SK-N-SH (cell line): ENCODE data around the gene CFAP100. TPM values are rescaled to one million over a fixed set of nuclear protein-coding genes. Genes with fewer than 3 reads are reported as not detected.

Experiments
- CTCF ChIA-PET: fragments of 300-600, 350-600 bp; formaldehyde crosslinking; extraction: SDS; loops from one replicate; lab custom pipeline; 2021; lab: Yijun Ruan, JAX
- POLR2A ChIA-PET: fragments of 350-600 bp; sonication (Branson Sonifier 250); formaldehyde crosslinking; extraction: SDS; loops from one replicate; lab custom pipeline; 2020; ENCODE audit warnings: antibody characterized with exemption, inconsistent platforms; lab: Yijun Ruan, JAX
- DNase-seq: peaks from one replicate; pipeline ENCODE4 v3.0.0; 2012
- H2AFZ ChIP-seq: fragments of 200-600 bp; sonication (generic); 2 replicates; pipeline ENCODE4 v1.8.1; 2016; ENCODE audit warnings: antibody characterized with exemption, mild to moderate bottlenecking, low read depth
- H3F3A ChIP-seq: fragments of 200-600 bp; sonication (generic); replicated peaks from 2 replicates; pipeline ENCODE3; 2016; ENCODE audit warnings: antibody characterized with exemption, mild to moderate bottlenecking; ENCODE audit not compliant: insufficient read depth
- H3K27ac ChIP-seq, 2 experiments: fragments of 200-500 bp in 1 of 2; fragments of 200-600 bp in 1 of 2; sonication (Bioruptor generic) in 1 of 2; sonication (generic), shearing (Covaris generic) in 1 of 2; 2 replicates each; pipeline versions ENCODE4 v1.5.1 to v1.6.1; 2014 to 2016; ENCODE audit warnings: low read depth in 2 of 2, inconsistent platforms in 1 of 2, low read length in 1 of 2, mild to moderate bottlenecking in 1 of 2, mixed read lengths in 1 of 2
- H3K27me3 ChIP-seq: fragments of 200-600 bp; sonication (generic), shearing (Covaris generic); 2 replicates; pipeline ENCODE4 v1.6.1; 2016; ENCODE audit warnings: mixed run types; ENCODE audit not compliant: insufficient read depth
- H3K36me3 ChIP-seq, 2 experiments: fragments of 200-500 bp in 1 of 2; fragments of 200-600 bp in 1 of 2; sonication (Bioruptor generic) in 1 of 2; sonication (generic) in 1 of 2; replicated peaks in 1 of 2; 2 replicates each; pipeline versions ENCODE3 to v1.5.1; 2014 to 2016; ENCODE audit warnings: low read length in 1 of 2, mild to moderate bottlenecking in 1 of 2; ENCODE audit not compliant: insufficient read depth in 2 of 2, control insufficient read depth in 1 of 2
- H3K4me1 ChIP-seq, 2 experiments: fragments of 200-500 bp in 1 of 2; fragments of 200-600 bp in 1 of 2; sonication (Bioruptor generic) in 1 of 2; sonication (generic), shearing (Covaris generic) in 1 of 2; 2 replicates each; pipeline versions ENCODE4 v1.5.1 to v1.6.1; 2014 to 2016; ENCODE audit warnings: low read depth in 1 of 2, low read length in 1 of 2, mixed run types in 1 of 2; ENCODE audit not compliant: insufficient read depth in 2 of 2, control insufficient read depth in 1 of 2
- H3K4me2 ChIP-seq: fragments of 200-600 bp; sonication (generic), shearing (Covaris generic); 2 replicates; pipeline ENCODE4 v1.6.1; 2017; ENCODE audit warnings: mixed run types
- H3K4me3 ChIP-seq, 2 experiments: fragments of 200-500 bp in 1 of 2; fragments of 200-600 bp in 1 of 2; sonication (Bioruptor generic) in 1 of 2; sonication (generic), shearing (Covaris generic) in 1 of 2; 2 replicates each; pipeline versions ENCODE4 v1.5.1 to v1.8.1; 2014 to 2016; ENCODE audit warnings: low read depth in 2 of 2, inconsistent platforms in 1 of 2, low read length in 1 of 2, mild to moderate bottlenecking in 1 of 2, mixed read lengths in 1 of 2, moderate library complexity in 1 of 2
- H3K79me2 ChIP-seq: fragments of 200-600 bp; sonication (generic); 2 replicates; pipeline ENCODE4 v1.8.1; 2017; ENCODE audit warnings: mild to moderate bottlenecking; ENCODE audit not compliant: insufficient read depth
- H3K9ac ChIP-seq: fragments of 200-600 bp; sonication (generic); 2 replicates; pipeline ENCODE4 v1.6.1; 2017; ENCODE audit warnings: mixed run types
- H3K9me2 ChIP-seq: fragments of 200-600 bp; sonication (generic); 2 replicates; pipeline ENCODE4 v1.6.1; 2017; ENCODE audit warnings: mixed run types
- H3K9me3 ChIP-seq: fragments of 200-600 bp; sonication (generic); 2 replicates; pipeline ENCODE4 v1.6.1; 2017; ENCODE audit warnings: mixed run types, mild to moderate bottlenecking, moderate library complexity
- H4K20me1 ChIP-seq: fragments of 200-600 bp; sonication (generic); 2 replicates; pipeline ENCODE4 v1.6.1; 2017; ENCODE audit warnings: mild to moderate bottlenecking, mixed run types; ENCODE audit not compliant: insufficient read depth
- CHD2 ChIP-seq: fragments of 150-350 bp; IDR thresholded peaks from 2 replicates; pipeline ENCODE4 v1.6.1; 2018; ENCODE audit warnings: low read length; ENCODE audit not compliant: partially characterized antibody
- EP300 ChIP-seq, 2 experiments: IDR thresholded peaks; 2 replicates each; pipeline versions ENCODE4 v1.4.0 to v1.6.1; 2012; ENCODE audit warnings: borderline replicate concordance in 1 of 2, low read depth in 1 of 2, low read length in 1 of 2
- EZH2phosphoT487 ChIP-seq: fragments of 200-600 bp; sonication (generic); IDR thresholded peaks from 2 replicates; pipeline ENCODE4 v1.6.1; 2017; ENCODE audit warnings: low read depth, mixed run types, mild to moderate bottlenecking, antibody characterized with exemption, moderate library complexity, borderline replicate concordance
- FOXM1 ChIP-seq: IDR thresholded peaks from 2 replicates; pipeline ENCODE4 v1.4.0; 2012; ENCODE audit warnings: low read depth, mild to moderate bottlenecking
- GABPA ChIP-seq: IDR thresholded peaks from 2 replicates; pipeline ENCODE4 v1.4.0; 2012; ENCODE audit warnings: low read depth, mild to moderate bottlenecking
- MEF2A ChIP-seq: IDR thresholded peaks from 2 replicates; pipeline ENCODE4 v1.4.0; 2012; ENCODE audit warnings: low read depth, borderline replicate concordance
- NRF1 ChIP-seq: IDR thresholded peaks from 2 replicates; pipeline ENCODE4 v1.6.1; 2012; ENCODE audit warnings: low read depth, mild to moderate bottlenecking, low read length
- PBX3 ChIP-seq: IDR thresholded peaks from 2 replicates; pipeline ENCODE4; 2012
- TCF12 ChIP-seq: IDR thresholded peaks from 2 replicates; pipeline ENCODE4 v1.4.0; 2012
- TEAD4 ChIP-seq: IDR thresholded peaks from 2 replicates; pipeline ENCODE4 v1.4.0; 2012; ENCODE audit warnings: mild to moderate bottlenecking, borderline replicate concordance; ENCODE audit not compliant: insufficient read depth
- USF2 ChIP-seq: fragments of 150-350 bp; IDR thresholded peaks from 2 replicates; pipeline ENCODE4 v1.6.1; 2017; ENCODE audit warnings: antibody characterized with exemption, low read length, low read depth, borderline replicate concordance
- YY1 ChIP-seq: IDR thresholded peaks from 2 replicates; pipeline ENCODE4 v1.4.0; 2012; ENCODE audit warnings: low read depth, mild to moderate bottlenecking
- WGBS: methylation state at CpG from one replicate; pipeline ENCODE4 v1.1.6; 2017; ENCODE audit warnings: low lambda C conversion rate; 5-methylcytosine and 5-hydroxymethylcytosine counted together
- polyA plus RNA-seq, 3 experiments: library from polyadenylated mRNA; depleted of rRNA; stranded (reverse); fragments of >200 nt; gene quantifications; 2 replicates each; pipeline ENCODE4 v1.2.3, GENCODE V29; 2012
- TF ChIP-seq, protein P1 (sequence below): IDR thresholded peaks from 2 replicates; pipeline ENCODE4 v1.6.1; 2012; ENCODE audit warnings: mild to moderate bottlenecking, low read depth, low read length, moderate library complexity

CFAP100 gene
- polyA plus RNA-seq, 1 of the 3 experiments (the other 2 are of a cell fraction), result not detected

GRCh38 chr3:126478581-126479310 is 84.0 kb downstream of the CFAP100 start:
- peaks cover 13% of the 10 kb centered on the region for H4K20me1 ChIP-seq
- no peak overlapping the region for H3K27ac ChIP-seq
- H3K9me3 ChIP-seq, result no peaks in the 10 kb centered on the region
- H3K4me3 ChIP-seq, result no peak overlapping the region
- peaks cover under 1 to 46% of the 10 kb centered on the region in 2 experiments; a peak in 2 of 4 replicates for H3K4me1 ChIP-seq
- no peaks in the 10 kb centered on the region for H3K27me3 ChIP-seq
- POLR2A ChIA-PET, result no interaction called here
- no peak for TF ChIP-seq PBX3
- TF ChIP-seq EP300 (IDR thresholded peaks at IDR 0.05; ENCODE audit: borderline replicate concordance in 1 of 2, low read depth in 1 of 2, low read length in 1 of 2), result no peak
- TF ChIP-seq, protein P1, sequence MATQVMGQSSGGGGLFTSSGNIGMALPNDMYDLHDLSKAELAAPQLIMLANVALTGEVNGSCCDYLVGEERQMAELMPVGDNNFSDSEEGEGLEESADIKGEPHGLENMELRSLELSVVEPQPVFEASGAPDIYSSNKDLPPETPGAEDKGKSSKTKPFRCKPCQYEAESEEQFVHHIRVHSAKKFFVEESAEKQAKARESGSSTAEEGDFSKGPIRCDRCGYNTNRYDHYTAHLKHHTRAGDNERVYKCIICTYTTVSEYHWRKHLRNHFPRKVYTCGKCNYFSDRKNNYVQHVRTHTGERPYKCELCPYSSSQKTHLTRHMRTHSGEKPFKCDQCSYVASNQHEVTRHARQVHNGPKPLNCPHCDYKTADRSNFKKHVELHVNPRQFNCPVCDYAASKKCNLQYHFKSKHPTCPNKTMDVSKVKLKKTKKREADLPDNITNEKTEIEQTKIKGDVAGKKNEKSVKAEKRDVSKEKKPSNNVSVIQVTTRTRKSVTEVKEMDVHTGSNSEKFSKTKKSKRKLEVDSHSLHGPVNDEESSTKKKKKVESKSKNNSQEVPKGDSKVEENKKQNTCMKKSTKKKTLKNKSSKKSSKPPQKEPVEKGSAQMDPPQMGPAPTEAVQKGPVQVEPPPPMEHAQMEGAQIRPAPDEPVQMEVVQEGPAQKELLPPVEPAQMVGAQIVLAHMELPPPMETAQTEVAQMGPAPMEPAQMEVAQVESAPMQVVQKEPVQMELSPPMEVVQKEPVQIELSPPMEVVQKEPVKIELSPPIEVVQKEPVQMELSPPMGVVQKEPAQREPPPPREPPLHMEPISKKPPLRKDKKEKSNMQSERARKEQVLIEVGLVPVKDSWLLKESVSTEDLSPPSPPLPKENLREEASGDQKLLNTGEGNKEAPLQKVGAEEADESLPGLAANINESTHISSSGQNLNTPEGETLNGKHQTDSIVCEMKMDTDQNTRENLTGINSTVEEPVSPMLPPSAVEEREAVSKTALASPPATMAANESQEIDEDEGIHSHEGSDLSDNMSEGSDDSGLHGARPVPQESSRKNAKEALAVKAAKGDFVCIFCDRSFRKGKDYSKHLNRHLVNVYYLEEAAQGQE, result no peak
- no peak for TF ChIP-seq TEAD4
- no peak for TF ChIP-seq TCF12
- no peak for TF ChIP-seq CHD2
- no peak for TF ChIP-seq YY1
- no peak for TF ChIP-seq MEF2A
- no peak for TF ChIP-seq USF2
- no peak for DNase-seq
- H3K36me3 ChIP-seq, result no peaks in the 10 kb centered on the region
- H3K79me2 ChIP-seq, result peaks cover 13% of the 10 kb centered on the region
- WGBS, result 94% methylated on average over 14 of the region's 14 CpGs
- H2AFZ ChIP-seq, result no peak overlapping the region
- H3K4me2 ChIP-seq, result no peak overlapping the region
- no peaks in the 10 kb centered on the region for H3K9me2 ChIP-seq
- H3F3A ChIP-seq, result peaks cover 6% of the 10 kb centered on the region
- H3K9ac ChIP-seq, result no peak overlapping the region
- CTCF ChIA-PET, result no interaction called here

DNA sequence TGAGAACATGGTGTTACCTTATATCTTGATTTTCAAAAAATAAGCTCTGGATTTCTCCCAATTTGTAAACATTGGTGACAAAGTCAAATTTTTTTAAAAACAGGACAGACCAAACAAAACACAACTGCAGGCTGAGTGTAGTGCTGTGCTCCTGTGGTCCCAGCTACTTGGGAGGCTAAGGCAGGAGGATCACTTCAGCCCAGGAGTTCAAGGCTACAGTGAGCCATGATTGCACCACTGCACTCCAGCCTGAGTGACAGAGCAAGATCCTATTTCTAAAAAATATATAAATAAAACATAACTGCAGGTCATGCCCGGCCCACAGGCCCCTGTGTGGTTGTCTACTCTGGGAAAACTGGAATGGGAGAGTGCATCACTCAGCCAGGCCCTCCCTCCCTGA is 84.9 kb downstream of the CFAP100 start:
- peaks cover 4% of the 10 kb centered on the region for H4K20me1 ChIP-seq
- H2AFZ ChIP-seq, result no peak overlapping the region
- ChIA-PET CTCF (no interaction called here), POLR2A (no interaction called here)
- no peaks in the 10 kb centered on the region for H3K27me3 ChIP-seq
- WGBS, result 100% methylated on average over 1 of the region's 1 CpG
- no peaks in the 10 kb centered on the region for H3K9me2 ChIP-seq
- no peak overlapping the region for H3K9ac ChIP-seq
- TF ChIP-seq GABPA (no peak), EZH2phosphoT487 (no peak), NRF1 (no peak), FOXM1 (no peak)
- H3K9me3 ChIP-seq, result no peaks in the 10 kb centered on the region
- H3K36me3 ChIP-seq, result no peaks in the 10 kb centered on the region
- no peak overlapping the region for H3K4me3 ChIP-seq
- peaks cover 0 to 39% of the 10 kb centered on the region in 2 experiments; a peak in 1 of 4 replicates for H3K4me1 ChIP-seq
- H3K79me2 ChIP-seq, result peaks cover 4% of the 10 kb centered on the region
- no peak overlapping the region; a peak in 1 of 4 replicates for H3K27ac ChIP-seq
- H3F3A ChIP-seq, result peaks cover 6% of the 10 kb centered on the region
- no peak for DNase-seq
- no peak overlapping the region for H3K4me2 ChIP-seq
